ENCODE measurements around the gene BID.
A peak's percentile ranks its signal among the peaks of the same experiment; 100 is the strongest.

The BID gene

DNA sequence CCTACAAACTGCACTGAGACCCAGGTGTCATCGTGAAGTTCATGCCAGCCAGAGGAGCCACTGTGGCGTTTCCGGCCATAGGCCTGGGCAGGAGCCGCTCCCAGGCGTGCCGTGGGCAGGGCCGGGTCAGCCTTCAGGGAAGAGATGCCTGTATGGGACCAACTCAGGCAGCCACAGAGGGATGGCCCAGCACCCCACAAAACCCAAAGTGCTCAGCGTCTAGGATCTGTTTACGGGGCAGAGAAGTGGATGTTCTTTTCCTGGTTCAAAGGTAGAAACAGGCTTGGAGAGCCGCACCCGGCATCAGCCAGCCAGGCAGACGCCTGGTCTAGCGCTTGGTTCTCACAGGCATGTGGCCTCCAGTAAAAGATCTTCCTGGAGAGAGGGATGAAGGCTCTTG lies 8.4 kb upstream of the BID start:
- DNase-seq: no peak

- DNase-seq: no peak
These were observed 7.9 kb upstream of the BID start for GRCh38 chr22:17782158-17782557.

DNA sequence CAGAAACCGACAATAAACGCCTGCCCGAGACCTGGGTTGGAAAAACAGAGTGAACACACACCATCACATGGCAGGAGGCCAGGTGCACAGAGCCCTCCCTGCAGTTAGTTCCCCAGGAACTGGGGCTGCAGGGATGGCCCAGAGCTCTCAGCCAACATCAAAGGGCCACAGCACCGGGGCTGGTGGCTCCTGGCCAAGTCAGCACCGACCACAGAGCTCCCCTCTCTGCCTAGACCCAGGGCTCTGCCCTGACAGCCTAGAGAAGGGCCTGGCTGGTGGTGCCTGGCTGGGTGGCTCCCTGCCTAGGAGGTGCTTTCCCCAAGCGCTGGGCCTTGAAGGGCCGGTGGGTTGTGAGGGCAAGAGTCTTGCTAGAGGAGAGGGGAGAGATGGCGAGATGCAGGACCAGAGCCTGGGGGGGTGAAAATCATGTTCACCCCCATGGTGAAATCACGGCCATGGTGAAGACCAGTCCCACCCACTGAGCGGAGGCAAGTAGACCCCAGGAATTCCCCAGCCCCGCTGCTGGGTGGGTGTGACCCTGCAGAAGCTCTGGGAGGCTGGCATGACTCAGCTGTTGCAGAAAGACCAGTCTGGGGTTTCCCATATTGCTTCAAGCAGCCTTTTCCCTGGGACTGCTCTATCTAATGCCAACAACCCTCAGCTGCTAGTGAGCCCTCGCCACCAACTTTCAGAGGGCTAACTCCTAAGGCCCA lies 7.2 kb upstream of the BID start:
- no peak for DNase-seq

DNA sequence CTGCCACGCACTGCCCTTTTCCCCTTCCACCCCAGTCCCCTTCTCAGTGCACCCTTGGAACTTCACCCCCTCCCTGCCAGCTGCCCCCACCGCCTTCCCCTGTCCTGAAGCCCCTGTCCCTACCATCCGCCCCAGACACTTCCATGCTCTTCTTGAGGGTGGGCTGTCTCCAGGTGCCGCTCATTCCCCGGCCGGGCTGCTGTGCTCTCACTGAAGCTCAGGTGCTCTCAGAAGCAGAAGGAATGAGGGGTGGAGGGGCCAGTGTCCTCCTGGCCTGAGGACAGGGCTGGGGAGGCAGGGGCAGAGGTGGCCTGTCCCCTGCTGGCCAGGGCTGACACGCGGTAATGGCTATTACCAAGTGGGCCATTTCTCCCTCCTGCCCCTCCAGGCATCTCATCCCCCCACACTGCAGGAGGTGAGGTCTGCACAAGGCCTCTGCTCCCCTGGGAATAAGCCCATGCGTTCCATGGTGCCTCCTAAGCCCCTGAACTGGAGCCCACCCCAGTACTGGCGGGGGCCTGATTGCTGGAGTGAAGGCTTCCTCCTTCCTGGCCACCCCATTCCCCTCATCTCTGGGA lies 6.6 kb upstream of the BID start:
- no peak for DNase-seq

DNA sequence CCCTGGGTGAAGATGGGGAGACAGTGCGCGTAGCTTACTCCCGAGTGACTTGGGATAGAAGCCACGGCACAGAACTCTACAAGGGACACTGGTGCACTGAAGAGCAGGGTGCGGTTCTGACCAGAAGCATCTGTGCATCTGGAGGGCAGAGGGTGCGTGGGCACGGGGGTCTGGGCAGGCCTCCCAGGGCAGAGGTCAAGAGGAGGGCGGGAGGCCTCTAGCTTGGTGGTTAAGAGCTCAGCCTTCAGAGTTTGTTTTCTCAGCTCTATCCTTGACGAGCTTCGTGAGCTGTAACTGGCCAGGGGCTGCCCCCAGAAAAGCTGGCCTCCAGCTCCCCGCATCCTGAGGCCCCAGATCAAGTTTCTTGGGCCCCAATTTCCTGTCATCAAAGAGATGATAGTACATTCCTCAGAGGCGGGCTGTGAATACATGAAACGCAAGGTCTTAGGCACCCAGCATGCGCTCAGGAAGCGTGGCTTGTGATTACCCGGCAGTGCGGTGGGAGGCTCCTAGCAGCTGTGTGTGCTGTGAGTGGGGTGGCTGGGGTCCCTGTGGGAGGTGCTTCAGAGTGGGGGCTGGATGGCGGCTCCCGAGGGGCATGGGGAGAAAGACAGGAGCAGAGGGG lies 6.0 kb upstream of the BID start:
- DNase-seq: no peak

DNA sequence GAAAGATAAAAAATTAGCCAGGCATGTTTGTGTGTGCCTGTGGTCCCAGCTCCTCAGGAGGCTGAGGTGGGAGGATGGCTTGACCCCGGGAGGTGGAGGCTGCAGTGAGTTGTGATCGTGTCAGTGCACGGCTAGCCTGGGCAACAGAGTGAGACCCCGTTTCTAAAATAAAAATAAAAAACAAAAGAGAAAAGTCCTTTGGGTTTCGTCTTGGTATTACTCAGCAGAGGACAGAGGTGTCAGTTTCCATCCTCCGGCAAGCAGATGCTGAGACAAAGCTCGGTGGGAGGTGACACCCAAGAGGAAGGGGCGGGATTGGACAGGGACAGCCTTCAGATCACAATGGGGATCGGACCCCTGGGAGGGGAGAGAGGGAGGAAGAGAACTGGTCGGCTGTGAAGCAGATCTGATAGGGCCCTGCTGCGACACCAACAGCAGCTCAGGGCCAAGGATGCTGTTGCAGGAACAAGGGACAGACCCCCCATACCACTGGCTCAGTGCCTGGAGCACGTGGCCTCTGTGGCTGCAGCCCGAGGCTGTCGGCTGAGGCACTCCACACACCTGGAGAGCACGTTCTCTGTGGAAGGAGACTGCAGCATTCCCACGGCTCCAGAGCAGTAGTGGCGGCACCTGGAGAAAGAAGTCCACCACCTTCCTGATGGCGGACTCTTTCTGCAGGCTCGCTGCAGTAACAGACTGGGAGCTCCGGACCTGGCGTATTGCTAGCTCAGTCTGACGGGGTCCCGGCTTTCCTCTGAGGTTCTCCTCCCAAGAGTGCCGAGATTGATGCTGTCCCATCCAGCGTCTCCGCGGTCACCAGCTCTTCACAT lies 5.2 kb upstream of the BID start:
- DNase-seq: no peak

DNA sequence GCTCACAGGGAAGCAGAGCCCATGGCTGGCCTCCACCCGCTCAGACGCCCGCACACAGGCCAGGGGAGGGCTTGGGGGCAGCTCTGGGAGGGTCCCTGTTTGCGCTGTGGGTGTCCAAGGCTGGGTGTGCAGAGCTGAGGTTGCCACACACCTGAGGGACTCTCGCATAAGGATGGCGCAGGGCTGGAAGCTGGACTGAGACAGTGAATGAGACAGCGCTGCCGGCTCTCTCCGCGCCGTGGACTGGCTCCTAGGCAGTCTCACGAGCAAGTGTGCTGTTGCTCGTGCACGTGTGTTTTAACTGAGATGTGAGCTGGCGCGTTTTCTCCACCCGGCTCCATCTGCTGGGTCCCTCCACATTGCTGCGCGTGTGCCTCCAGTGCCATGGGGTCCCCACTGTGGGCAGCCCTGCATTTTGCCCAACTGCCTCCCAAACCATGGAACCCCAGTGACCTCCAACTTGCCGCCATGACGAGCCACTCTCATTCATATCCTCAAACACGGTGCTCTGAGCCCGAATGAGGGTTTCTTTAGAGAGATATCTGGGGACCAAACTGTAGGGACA lies 4.2 kb upstream of the BID start:
- no peak for DNase-seq

DNA sequence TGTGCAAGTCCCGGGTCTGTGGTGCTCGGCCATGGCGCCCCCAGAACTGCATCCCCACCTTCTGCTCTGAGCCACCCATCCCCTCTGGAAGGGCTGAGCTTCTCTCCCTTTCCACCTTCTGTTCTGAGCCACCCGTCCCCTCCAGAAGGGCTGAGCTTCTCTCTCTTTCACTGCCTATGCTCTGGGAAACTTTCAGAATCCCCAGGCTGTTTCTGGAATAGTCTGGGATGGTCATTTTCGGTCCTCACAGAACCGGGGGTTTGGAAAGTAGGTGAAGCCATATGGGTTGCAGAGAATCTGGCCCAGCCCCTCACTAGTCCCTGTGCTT lies 3.4 kb upstream of the BID start:
- DNase-seq: no peak

DNA sequence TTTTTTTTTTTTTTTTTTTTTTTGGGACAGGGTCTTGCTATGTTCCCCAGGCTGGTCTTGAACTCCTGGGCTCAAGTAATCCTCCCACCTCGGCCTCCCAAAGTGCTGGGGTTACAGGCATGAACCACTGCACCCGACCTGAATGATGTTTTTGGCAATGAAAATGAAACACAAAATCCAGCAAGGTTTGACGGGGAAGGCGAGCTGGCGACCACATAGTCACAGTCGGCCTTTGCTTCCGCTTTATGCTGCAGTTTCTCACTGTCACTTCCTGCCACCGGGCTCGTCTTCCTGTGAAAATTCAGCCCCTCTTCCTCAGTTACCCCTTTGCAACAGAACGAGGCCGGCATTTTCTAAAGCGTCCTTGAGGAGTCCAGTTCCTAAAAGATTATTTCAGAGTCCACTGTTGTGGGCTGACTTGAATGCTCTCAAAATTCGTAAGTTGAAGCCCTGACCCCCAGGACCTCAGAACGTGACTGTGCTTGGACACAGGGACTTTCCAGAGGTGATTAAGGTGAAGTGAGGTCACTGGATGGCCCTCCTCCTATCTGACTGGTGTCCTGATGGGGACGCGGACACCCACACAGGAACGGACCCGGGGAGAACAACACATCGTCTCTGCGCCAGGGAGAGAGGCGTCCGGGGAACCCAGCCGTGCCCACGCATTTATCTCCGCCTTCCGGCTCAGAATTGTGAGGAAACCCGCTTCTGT lies 2.9 kb upstream of the BID start:
- DNase-seq: peak; percentile 76

DNA sequence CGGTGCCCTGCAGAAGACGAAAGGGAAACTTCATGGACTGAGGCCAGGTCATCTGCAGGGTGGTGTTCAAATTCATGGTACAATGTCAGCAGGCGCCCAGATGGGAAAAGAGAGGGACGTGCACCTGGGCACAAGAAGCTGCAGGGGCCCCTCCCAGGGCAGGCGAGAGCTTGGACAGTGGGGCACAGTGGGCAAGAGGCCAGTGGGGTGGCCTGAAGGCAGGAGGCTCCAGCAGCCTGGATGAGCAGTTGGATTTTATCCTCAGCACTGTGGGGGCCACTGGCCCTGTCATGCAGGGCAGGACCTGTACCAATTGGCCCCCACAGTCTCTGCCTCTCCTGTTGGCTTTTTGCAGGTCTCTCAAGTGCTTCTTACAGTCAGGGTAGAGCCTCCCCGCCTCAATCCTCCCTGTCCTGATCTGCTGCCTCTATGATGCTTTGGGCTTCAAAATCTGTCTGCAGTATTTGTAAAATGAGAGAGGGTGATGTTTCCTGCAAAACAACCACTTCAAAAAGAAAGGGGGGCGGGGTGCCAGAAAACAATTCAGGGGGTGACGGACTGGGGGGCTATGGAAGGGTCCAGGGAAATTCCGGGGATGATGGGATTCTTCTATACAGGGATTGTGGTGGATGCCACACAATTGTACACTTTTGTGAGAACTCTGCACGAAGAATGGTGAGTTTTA lies 1.7 kb upstream of the BID start:
- DNase-seq: no peak

GRCh38 chr22:17774926-17775685 lies 837 bp upstream of the BID start:
- no peak for DNase-seq

- DNase-seq: no peak
These were observed 563 bp downstream of the BID start for GRCh38 chr22:17773606-17774205.

DNA sequence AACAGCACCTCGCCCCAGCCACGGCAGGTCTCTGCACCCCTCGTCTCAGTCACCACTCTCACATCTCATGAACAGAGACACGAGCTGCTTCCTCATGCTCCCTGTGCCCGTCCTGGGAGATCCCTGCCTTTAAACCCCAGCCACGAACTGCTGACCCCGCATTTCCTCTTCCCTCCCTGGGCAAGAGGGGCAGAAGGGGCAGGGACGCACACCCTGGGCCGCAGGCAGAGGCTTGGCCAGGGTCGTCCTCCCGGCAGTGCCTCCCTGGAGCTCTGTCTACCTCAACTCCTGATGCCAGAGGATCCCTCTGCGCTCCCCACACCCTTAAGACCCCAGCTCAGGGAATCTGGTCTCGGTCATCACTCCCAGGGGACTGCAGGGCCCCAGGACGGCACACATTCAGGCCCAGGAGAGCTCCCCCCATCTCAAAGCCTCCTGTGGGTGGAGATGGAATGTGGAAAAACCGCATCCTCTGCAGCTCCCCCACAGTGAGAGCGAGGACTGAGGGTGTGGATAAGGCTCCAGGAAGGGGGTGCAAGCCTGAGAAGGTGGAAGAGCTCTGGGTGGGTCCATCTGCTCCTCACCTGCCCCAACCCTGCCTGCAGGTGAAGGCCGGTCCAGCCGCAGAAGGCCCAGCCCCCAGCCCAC lies 1.2 kb downstream of the BID start:
- no peak for DNase-seq

DNA sequence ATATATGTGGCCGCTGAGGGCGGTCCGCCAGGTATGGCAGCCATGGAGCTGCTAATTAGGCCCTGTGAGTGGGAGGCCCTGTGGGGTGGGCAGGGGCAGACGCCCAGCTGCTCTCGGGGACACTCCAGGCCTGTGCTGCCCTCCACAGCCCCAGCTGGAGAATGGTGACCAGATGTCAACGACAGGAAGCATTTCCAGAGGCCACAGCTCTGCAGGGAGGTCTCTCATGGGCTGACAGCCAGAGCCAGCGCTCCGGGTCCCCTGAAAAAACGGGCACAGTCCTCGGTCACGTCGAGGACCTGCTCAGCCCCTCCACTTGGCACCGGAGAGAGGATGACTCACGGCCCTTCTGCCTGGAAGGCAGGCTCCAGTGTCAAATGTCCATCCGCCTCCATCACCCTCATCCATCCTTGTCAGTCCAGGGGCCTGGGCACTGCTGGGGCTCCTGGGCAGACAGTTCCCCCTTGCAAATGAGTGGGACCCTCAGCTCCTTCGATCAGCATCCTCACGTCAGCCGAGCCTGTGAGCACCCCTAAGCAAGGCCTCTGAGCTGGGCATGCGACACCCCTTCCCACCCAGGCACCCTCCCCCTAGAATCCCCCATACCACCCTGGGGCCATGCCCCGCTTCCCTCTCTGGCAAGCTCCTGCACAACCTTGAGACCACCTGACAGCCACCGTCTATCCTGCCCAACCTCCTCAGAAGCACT lies 1.9 kb downstream of the BID start:
- DNase-seq: no peak

DNA sequence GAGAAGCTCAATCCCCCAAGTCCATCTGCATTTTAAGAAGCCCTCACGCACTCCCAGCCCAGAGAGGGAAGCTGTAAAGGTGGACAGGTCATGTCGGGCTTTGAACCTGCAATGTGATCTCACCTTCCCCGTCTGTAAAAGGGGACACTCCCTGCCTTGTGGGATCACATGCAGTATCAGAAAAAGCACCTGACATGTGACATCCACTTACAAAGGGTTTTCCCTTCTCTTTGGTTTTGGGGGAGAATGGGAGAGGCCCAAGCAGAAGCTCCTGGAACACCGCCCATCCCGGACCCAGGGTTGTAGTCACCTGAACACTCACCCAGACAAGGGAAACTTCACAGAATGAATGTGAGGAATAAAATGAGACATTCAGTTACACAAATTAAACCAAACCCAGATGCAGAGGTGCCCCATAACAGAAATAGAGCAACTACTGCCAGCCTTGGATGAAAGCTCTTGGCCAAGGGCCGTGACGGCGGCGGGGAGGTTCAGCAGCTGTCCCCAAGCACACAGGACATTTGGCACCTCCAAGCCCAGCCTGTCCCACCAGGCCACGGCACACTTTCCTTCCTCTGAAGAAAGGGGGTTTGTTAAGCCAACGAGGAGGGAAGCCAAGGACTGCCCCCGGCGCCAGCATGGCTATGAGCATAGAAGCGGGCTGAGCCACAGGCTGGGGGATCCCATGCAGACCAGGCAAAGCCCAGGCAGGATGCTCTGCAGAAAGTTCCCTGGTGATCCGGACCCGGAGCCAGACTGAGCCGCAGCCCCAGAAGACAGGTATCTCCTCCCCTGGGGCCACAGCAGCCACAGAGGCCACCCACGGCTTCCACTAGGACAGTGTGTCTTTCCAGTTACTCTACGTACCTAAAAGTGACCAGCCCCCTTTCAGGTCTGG lies 3.8 kb downstream of the BID start:
- DNase-seq: no peak

DNA sequence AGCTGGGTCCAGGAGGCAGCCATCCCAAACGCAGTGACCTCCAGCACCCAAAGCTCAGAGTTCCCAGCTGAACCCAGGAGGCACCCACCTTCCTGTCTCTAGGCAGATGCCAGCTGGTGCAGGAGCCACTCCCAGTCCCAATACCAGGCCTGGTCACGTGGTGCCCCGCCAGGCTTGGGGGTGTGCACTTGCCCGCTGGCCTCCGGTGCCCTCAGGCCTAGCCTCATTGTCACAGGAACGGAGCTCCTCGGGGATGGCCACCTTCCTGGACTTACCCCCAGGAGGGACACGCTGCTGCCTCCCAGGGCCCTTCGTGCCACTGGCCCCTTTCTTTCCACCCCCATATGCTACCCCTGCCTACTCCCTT lies 4.6 kb downstream of the BID start:
- DNase-seq: no peak

- no peak for DNase-seq
These were observed 5.1 kb downstream of the BID start for GRCh38 chr22:17769013-17769715.

Data from MV-4-11 (cell line).